Lung (tissue), 12 donors: ENCODE measurements around the gene ARHGEF4. TPM values are rescaled to one million over a fixed set of nuclear protein-coding genes. Genes with fewer than 3 reads are reported as not detected.

Experiments
- ATAC-seq: fragments of 200-7000 bp; cut with Tn5 transposase; one replicate; pipeline ENCODE4 v1.9.1; 2020; ENCODE audit warnings: moderate number of reproducible peaks; ENCODE audit not compliant: insufficient read depth, low FRiP score
- DNase-seq, 3 donors: peaks; one replicate each; pipeline ENCODE4 v3.0.0-alpha.2; 2013 to 2017
- H3K27ac ChIP-seq, 2 donors: one replicate each; pipeline ENCODE4 v1.5.1; 2013; ENCODE audit warnings: mild to moderate bottlenecking in 2 of 2, moderate library complexity in 2 of 2, control low read depth in 1 of 2, inconsistent platforms in 1 of 2, low read depth in 1 of 2, low read length in 1 of 2
- H3K27me3 ChIP-seq, 3 donors: one replicate each; pipeline ENCODE4 v1.5.1; 2013; ENCODE audit warnings: low read length in 2 of 3; ENCODE audit not compliant: control insufficient read depth in 3 of 3, insufficient read depth in 3 of 3
- H3K36me3 ChIP-seq, 4 donors: one replicate each; pipeline ENCODE4 v1.5.1; 2013; ENCODE audit warnings: low read length in 4 of 4, mild to moderate bottlenecking in 1 of 4, moderate library complexity in 1 of 4; ENCODE audit not compliant: control insufficient read depth in 4 of 4, insufficient read depth in 4 of 4
- H3K4me1 ChIP-seq, 5 donors: one replicate each; pipeline ENCODE4 v1.5.1; 2013; ENCODE audit warnings: low read length in 5 of 5, mild to moderate bottlenecking in 2 of 5, moderate library complexity in 1 of 5; ENCODE audit not compliant: control insufficient read depth in 5 of 5, insufficient read depth in 5 of 5
- H3K4me3 ChIP-seq: one replicate; pipeline ENCODE4 v1.5.1; 2013; ENCODE audit warnings: mild to moderate bottlenecking, control low read depth, moderate library complexity
- H3K9ac ChIP-seq, 2 donors: one replicate each; pipeline ENCODE4 v1.5.1; 2013; ENCODE audit warnings: low read length in 2 of 2, control low read depth in 1 of 2; ENCODE audit not compliant: insufficient read depth in 1 of 2
- H3K9me3 ChIP-seq, 4 donors: one replicate each; pipeline ENCODE4 v1.5.1; 2013; ENCODE audit warnings: low read length in 3 of 4, mild to moderate bottlenecking in 1 of 4, moderate library complexity in 1 of 4; ENCODE audit not compliant: control insufficient read depth in 4 of 4, insufficient read depth in 3 of 4
- WGBS, 2 donors: extraction: QIAGEN DNeasy Blood & Tissue Kit; methylation state at CpG; one replicate each; pipeline ENCODE4 v1.1.7; 2013; 5-methylcytosine and 5-hydroxymethylcytosine counted together
- polyA plus RNA-seq, 2 donors: library from polyadenylated mRNA; stranded (reverse); fragments of 200-250 nt; gene quantifications; one replicate each; pipeline ENCODE4 v1.2.1, GENCODE V29; 2013
- total RNA-seq, 2 donors: library from RNA; depleted of rRNA in 1 of 2; stranded (reverse); fragments of >200 nt in 1 of 2; gene quantifications; one replicate each; pipeline ENCODE4 v1.2.1, GENCODE V29; 2014 to 2021
- TF ChIP-seq, protein P1 (sequence below): IDR thresholded peaks from 2 replicates; pipeline ENCODE4 v1.5.1; 2012; ENCODE audit warnings: mild to moderate bottlenecking; ENCODE audit errors: control extremely low read depth, extremely low read depth
- donor health status: control.
- donor health status: control.
- donor health status: Bipolar disorder and iron deficiency.
- donor health status: healthy.
- donor health status: DM: yes; HTN: yes; CAD: no.

The ARHGEF4 gene
- total and polyA plus RNA-seq, 4 donors, result 1.8 to 15.9 (median 6.9) TPM

DNA sequence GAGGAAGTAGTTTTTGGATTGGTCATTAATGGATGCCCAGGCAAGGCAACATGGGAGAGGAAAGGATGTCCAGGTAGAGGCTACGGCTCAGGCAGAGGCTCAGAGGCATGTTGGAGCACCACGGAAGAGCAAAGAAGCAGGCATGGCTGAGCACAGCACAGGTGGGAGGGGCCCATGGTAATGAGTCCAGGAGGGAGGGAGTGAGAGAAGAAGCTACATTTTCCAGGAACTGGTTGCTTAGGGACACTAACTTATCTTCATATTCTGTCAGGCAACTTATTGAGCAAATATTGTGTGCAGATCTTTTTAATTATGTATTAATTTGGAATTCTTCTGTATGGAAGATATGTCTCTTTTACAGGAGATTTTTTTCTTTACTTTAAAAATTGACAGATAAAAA, 42.2 kb downstream of the ARHGEF4 start:
- 79 to 82% methylated on average over 2 of the region's 2 CpGs for WGBS, 2 donors
- ATAC-seq (no peak), DNase-seq (no peak)
- Histone ChIP-seq H3K9me3 (peaks cover 0 to 10% (median 1%) of the 10 kb centered on the region in 4 donors), H3K4me1 (peaks cover 0 to 2% (median 0%) of the 10 kb centered on the region in 5 donors), H3K4me3 (no peak overlapping the region), H3K36me3 (no peaks in the 10 kb centered on the region), H3K27ac (no peak overlapping the region), H3K27me3 (no peaks in the 10 kb centered on the region), H3K9ac (no peak overlapping the region)
- TF ChIP-seq, protein P1, sequence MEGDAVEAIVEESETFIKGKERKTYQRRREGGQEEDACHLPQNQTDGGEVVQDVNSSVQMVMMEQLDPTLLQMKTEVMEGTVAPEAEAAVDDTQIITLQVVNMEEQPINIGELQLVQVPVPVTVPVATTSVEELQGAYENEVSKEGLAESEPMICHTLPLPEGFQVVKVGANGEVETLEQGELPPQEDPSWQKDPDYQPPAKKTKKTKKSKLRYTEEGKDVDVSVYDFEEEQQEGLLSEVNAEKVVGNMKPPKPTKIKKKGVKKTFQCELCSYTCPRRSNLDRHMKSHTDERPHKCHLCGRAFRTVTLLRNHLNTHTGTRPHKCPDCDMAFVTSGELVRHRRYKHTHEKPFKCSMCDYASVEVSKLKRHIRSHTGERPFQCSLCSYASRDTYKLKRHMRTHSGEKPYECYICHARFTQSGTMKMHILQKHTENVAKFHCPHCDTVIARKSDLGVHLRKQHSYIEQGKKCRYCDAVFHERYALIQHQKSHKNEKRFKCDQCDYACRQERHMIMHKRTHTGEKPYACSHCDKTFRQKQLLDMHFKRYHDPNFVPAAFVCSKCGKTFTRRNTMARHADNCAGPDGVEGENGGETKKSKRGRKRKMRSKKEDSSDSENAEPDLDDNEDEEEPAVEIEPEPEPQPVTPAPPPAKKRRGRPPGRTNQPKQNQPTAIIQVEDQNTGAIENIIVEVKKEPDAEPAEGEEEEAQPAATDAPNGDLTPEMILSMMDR, result no peak

DNA sequence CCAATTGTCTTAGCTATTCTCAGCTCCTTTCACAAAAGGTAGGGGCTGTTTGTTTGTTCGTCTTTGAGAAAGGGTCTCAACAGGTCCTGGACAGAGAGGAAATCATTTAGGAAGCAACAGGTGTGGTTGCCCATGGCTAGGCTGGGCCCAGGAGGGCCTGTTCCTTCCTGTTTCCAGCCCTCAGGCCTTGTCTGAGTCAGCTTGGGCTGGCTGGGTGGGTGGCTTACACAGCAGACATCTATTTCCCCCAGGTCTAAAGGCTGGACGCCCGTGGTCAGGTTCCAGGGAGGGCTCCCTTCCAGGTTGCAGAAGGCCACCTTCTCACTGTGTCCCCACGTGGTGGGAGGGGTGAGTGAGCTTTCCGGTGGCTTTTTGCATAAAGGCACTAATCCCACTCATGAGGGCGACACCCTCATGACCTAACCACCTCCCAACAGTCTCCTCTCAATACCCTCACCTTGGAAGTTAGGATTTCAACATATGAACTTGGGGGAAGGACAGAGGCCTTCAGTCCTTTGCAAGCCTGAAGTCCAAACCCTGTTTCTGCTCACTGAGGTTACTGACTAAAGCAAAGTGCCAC, 45.5 kb downstream of the ARHGEF4 start:
- H3K9me3 ChIP-seq, result peaks cover 0 to 8% (median 1%) of the 10 kb centered on the region in 4 donors
- ATAC-seq, result no peak
- H3K4me1 ChIP-seq, result peaks cover 0 to 2% (median 0%) of the 10 kb centered on the region in 5 donors
- 75 to 79% methylated on average over 6 of the region's 6 CpGs for WGBS, 2 donors
- H3K4me3 ChIP-seq, result no peak overlapping the region
- H3K27me3 ChIP-seq, result no peaks in the 10 kb centered on the region
- TF ChIP-seq, protein P1, result no peak
- H3K27ac ChIP-seq, result no peak overlapping the region
- H3K36me3 ChIP-seq, result no peaks in the 10 kb centered on the region
- DNase-seq, result no peak
- no peak overlapping the region for H3K9ac ChIP-seq

DNA sequence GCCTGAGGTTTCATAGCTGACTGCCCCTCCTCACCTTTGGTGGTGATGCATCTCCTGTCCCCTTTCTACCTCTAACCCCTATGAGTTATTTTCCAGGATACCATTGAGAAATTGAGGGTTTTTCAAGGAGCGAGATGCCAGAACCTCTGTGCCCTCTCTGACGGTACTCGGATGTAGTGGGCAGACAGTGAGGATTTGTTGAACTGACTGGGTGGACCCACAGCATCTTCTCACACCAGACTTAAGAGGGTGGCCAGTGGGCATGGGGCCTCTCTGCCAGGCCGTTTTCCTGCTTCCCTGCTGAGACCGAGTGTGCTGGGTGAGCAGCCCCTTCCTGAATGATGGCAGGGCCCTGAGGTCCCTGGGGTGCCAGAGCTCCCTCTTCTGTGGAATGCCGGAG, 46.3 kb downstream of the ARHGEF4 start:
- TF ChIP-seq, protein P1, result no peak
- Histone ChIP-seq H3K4me3 (no peak overlapping the region), H3K36me3 (no peaks in the 10 kb centered on the region), H3K9me3 (peaks cover 0 to 8% (median 1%) of the 10 kb centered on the region in 4 donors), H3K27ac (no peak overlapping the region), H3K9ac (no peak overlapping the region), H3K4me1 (peaks cover 0 to 2% (median 0%) of the 10 kb centered on the region in 5 donors), H3K27me3 (no peaks in the 10 kb centered on the region)
- ATAC-seq (no peak), DNase-seq (no peak)
- WGBS, 2 donors, result 83 to 85% methylated on average over 6 of the region's 6 CpGs

DNA sequence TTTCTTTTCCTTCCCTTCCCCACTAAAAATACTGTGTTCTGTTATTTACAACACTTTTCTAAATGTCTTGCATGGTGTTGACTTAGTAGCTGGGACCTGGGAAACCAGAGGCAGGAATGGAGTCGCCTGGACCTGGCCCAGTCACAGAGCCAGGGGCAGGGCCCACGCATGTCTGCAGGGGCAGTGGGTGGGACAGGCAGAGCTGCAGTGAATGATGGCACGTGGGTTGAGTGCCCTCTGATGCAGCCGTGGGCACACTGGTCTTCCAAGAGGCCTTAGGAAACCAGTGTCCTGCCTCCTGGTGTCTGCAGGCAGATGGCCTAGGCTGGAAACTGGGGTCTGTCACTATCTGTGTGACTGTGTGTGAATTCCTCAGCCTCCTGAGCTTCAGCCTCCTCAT, 46.8 kb downstream of the ARHGEF4 start:
- ATAC-seq (no peak), DNase-seq (no peak)
- H3K4me1 ChIP-seq, result peaks cover 0 to 2% (median 0%) of the 10 kb centered on the region in 5 donors
- H3K36me3 ChIP-seq, result no peaks in the 10 kb centered on the region
- no peak overlapping the region for H3K27ac ChIP-seq
- H3K4me3 ChIP-seq, result no peak overlapping the region
- H3K9ac ChIP-seq, result no peak overlapping the region
- WGBS, 2 donors, result 68 to 81% methylated on average over 4 of the region's 4 CpGs
- peaks cover 0 to 8% (median under 1%) of the 10 kb centered on the region in 4 donors for H3K9me3 ChIP-seq
- no peaks in the 10 kb centered on the region for H3K27me3 ChIP-seq
- TF ChIP-seq, protein P1, result no peak
